Measurements from ENCODE around the gene UNC5B.

The UNC5B gene

DNA sequence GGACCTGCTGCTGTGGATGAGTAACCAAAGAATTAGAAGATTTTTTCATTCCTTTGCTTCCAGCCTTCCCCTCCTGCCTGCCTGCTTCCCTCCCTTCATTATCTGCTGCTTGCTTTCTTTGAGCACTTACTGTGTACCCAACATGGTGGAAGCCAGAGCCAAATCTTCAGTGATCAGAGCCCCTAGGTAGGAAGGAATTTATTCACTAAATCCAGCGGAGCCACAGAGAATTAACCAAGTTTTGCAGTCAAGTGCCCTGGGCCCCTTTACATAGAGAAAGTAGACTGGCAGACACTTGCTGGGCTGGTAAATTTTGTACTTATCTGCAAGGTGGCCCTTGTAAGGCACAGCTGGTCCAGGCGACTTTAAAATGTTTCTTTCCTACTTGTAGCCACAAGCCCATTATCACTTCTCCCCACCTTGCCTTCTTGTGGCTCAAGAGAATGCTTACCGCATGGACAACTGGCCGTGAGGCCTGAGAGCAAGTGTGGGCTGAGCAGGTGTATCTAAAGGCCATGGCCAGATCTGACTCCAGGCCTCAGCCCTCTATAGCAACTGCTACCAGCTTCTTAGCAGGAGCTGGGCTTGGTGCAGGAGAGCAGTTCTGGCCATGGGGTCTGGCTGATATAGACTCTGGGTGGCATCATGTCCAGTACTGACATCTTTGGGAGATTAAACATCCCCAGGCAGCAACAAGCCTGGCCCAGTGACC lies 11.1 kb downstream of the UNC5B start:
- DNase-seq, result no peak

DNA sequence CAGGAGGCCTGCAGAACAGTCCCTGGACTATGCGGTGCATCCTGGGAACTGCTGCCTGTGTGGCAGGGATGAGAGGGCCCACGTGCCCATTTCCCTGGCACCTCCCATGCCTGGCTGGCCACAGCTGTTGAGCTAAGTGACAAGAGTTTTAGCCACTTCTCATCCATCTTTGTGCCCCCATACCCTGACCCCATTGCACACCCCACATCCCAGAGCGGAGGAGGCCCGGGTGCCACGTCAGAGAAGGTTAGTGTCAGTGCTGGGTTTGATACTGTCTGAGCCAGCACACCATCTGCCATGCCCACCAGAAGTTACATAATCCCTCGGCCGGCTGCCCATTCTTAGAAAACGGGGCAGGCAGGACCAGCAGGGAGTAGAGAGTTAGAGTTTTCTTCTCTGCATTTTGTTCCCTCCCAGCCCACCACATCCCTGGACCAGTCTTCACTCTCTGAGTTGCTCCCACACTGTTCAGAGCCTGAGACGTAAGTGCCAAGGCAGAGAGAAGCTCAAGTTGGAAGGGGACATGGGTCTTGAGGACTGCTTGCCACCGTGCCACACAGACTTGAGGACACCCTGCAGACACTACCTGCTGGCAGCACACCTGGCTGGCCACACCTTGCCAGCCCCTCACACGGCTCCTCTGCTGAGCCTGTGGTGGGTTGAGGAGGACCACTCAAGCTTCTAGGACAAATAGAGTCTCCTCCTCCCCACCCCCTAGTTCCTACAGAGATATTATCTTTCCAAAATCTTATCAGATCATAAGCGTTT lies 13.1 kb downstream of the UNC5B start:
- no peak for DNase-seq

DNA sequence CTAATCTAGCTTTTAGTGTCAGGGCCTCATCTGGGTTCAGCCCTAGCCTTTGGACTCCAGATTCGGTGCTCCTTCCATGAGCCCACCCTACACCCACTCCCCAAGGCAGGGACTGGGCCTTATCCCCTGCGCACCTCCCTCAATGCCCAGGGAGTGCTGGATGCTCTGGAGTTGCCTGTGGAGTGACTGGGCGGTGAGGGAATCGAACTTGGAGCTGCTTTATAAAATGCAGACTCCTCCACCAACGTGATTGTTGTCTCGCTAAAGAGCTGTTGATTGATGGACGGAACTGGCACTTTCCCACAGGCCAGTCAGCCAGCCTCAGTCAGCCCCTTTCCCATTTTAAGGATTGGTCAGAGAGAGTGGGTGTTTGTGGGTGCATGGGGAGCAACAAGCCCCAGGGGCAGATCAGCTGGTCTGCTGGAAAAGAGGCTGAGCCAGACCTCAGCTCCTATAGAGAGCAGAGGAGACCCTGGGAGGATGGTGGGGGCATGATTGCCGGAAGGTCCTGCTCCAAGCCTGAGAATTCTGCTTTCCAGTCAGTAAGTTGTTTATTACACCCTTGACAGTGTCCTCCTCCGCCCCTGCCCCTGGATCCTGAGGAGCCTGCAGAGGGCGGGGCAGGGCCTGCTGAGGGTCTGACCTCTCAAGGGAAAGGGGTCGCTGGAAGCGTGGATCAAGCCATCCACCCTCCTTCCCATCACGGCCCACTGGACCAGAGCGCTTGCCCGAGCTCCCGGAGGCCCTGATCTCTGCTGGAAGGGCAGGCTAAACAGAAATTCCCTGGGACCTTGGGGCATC lies 16.7 kb downstream of the UNC5B start:
- no peak for DNase-seq

DNA sequence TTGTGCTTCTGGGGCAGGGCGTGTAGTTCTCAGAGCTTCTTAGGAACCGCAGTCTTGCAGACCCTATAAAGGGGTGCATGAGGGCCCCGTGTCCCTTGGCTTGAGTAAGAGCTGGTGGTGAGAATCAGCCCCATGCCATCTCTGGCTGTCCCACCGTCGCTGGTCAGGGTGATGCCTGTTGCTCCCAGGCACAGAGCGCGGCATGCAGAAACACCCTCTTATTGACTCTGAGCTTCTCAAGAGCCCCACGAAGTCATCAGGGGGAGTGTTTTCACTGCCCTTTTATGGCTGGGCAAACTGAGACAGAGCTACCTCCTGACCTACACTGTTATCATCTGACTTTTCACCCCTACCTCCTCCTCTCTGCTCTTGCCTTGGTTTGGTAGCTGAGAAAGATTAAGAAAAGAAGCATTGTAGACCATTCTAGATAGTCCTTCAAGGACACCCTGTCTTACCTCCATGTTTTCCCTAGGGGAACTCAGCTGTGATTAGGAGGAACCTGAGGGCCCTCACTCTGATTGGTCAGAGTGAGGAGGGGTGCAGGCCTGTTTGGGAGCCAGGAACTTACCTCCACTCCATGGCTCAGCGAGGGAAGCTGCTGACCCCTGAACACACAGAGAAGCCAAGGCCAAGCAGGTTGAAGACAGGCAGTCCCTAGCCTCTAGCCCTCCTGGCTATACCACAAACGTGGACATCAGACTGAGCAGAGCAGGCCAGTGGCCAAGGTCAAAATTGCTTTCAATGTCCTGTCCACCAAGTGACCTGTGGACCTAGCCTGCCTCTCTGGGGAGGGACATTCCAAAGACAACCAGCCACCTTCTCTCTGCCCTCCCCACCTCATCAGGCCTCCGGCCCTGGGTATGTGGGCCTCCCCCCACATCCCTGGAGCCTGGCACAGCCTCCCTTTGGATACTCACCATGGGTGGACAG lies 17.6 kb downstream of the UNC5B start:
- peak; percentile 41 to 63 (median 58) for DNase-seq

DNA sequence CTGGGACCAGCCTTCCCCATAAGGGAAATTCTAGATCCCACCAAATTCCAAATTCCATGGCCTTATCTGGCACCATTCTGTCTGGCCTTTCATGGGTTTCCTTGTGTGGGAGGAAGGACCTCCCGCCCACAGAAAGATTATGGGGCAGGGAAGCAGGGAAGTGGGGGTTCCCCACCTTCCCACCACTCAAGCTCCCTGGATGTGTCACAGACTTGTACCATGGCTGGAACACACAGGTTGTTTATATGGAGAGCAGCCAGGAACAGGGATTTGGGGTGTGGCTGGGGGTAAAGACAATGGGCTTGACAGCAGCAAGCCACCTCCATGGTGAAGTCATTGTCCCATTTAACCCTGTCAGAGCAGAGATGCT lies 18.3 kb downstream of the UNC5B start:
- peak in 3 of 4 experiments; percentile 40 to 45 (median 40) for DNase-seq

DNA sequence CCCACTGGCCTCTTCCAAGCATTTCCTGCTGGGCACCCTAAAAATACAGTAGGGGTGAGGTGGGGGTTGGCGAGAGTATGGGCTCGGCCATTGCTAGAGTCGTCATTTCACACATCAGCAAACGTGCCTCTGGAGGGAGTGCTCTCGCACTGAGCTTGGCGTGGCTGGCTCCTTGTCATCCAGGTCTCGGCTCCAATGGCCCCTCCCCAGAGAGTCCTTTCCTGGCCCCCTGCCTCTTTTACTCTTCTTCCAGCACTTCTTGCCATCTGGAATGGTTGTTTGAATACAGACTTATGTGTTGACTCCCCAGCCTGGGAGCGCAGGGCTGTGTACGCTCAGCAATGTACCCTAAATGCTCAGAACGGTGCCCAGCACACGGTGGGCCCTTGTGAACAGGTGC lies 18.8 kb downstream of the UNC5B start:
- DNase-seq, result no peak

DNA sequence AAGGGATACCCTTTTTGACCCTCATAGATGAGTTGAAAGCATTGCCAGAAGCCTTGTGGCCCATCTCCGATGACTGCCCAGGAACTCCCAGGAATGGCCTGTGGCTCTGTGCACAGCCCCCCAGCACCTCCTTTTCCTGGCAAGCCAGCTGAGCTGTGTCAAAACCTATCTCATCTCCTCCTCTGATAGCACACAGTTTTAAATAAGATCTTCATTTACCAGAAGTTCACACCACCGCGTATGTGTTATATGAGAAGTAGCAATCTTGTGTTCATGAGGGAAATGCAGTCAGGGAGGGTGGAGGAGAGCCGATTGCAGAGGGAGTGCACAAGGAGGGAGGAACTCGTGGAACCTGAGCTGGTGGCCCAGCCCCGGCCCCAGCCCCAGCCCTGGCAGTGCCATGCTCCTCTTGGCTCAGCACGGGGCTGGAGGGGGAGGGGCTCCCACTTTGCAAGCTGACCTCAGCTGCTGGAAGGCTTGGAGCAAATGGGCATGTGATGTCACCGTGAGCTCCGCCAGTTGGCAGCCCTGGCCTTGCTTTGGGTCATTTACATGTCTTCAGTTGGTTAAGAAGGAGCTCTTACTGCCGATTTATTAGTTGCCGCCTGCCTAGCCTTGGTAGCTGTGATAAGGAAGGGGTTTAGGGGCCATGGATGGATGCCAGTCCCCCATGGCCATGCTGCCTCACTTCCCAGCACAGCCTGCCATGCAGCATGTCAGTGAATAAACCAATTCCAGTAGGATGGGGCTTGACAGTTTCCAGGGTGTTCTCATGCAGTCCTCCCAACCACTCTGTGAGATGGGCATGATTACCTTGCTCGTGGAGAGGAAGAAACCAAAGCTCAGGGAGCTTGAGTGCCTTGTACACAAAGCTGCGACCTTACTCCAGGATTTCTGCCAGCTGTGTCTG lies 20.0 kb downstream of the UNC5B start:
- DNase-seq, result peak in 2 of 4 experiments; percentile 22 to 33

DNA sequence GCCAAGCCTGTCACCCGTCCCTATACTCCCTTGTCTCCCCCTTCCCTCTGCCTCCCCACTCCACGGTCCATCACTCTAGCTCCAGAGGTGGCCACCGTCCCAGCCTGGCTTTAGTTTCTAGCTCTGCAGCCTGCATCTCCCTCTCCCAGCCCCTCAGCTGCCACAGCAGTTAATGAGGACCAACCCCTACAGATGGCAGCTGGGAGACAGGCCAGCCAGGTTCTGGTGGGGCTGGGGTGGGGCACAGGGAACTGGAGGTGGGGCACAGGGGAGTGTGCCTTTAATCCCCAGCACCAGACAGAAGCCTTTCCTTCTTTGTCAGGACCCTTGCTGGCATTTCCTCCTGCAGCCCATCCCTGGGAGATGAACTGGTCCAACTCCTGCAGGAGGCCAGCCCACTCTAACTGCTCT lies 21.1 kb downstream of the UNC5B start:
- no peak for DNase-seq

DNA sequence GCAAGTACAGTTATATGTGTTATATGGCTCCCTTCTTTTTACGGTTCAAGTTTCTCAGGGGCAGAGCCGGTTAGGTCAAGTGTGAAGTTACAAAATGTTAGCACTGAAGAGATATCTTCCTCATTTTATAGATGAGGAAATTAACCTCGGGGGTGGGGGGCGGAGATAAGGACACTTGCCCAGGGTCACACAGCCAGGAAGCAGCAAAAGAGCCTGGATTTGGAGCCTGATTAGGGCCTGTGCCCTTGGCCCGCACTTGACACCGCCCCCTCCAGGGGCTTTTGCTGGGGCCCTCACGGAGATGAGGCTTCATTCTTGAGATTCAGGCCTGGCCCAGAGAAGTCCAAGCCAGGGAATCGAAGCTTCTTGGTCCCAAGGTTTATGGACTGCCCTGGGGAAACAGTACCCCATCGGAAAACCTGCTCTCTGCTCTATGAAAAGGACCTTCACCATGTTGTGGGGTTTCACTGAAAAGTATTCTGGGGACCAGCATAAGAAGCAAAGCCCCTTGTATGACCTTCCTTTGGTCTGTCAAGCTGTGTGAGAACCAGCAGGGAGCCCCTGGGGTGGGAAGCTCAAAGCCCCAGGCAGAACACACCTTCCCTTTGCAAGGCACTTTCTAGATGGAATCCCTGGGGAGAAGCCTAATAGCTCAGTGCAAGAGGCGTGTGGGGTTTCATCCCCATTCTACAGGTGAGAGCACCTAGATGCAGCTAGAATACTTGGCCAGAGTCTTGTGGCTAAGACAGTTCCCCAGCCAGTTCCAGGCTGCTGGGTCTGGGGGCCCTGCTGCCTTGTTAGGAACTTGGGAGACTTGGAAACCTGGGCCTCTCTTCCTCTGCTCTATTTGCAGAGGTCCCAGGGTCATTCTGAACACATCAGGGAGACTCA lies 21.9 kb downstream of the UNC5B start:
- DNase-seq, result peak; percentile 76 to 88 (median 82)

DNA sequence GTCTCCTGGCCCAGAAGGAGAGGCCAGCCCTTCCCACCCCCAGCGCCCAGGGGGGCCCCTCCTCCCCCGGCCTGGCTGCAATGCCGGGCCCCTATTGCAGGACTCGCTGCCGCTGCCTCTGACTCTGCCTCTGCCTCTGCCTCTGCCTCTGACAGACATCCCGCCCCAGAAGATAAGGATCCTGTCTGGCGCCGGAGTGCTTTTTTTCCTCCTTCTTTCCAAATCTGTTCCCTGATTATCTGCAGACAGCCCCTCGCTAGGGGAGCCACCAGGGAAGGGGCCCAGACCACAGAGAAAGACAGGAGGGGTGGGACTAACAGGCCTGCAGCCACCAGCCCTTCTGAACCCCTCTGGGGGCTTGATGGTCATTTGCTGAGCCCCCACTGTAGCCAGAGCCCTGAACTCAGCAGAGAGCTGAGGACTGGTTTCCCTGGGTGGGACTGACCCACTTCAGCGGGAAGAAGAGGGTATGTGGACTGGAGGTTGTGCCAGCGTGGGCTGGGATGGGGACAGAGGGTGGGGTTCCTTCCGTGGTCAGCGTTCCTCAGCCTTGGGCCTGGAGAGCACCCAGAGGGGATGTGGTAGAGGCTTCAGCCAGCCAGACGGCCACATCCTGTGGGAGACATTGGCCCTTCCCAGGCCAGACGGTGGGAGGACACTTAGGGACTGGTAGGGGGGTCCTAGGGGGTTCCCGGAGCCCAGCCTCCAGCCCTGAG lies 22.8 kb downstream of the UNC5B start:
- peak; percentile 39 to 56 (median 48) for DNase-seq

DNA sequence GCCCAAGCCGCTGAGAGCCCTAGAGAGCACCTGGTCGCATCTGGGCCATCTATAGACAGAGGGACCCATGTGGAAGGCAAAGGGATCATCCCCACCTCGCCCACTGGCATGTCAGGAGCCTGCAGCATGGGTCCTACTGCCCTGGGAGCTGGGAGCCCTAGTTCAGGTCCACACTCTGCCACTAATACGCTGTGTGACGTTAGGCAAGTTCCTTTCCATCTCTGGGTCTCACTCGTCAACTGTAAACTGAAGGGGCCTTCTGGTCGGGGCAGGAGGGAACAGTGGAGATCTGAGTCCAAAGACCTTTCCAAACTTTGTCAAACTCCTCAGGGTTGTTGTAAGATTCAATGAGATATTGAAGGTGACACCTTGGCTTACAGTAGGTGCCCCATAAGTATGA lies 23.4 kb downstream of the UNC5B start:
- no peak for DNase-seq

DNA sequence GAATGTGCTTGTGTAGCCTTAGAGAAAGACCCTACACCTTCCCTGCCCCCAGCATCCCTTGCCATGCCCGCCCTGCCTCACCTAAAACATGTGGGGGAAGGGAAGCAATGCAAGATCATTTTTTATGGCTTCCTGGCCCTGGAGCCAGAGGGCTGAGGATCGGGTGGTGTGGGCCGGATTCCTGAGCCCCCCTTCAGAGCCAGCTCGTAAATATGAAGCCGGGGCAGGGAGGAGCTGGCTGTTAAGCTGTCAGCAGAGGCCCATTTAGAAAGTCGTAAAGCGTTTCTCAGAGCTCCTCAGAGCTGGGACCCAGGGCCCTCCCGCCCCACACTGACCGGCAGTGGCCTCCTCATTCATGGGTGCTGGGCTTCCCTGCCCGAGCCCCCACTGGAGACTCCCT lies 23.9 kb downstream of the UNC5B start:
- DNase-seq, result no peak

DNA sequence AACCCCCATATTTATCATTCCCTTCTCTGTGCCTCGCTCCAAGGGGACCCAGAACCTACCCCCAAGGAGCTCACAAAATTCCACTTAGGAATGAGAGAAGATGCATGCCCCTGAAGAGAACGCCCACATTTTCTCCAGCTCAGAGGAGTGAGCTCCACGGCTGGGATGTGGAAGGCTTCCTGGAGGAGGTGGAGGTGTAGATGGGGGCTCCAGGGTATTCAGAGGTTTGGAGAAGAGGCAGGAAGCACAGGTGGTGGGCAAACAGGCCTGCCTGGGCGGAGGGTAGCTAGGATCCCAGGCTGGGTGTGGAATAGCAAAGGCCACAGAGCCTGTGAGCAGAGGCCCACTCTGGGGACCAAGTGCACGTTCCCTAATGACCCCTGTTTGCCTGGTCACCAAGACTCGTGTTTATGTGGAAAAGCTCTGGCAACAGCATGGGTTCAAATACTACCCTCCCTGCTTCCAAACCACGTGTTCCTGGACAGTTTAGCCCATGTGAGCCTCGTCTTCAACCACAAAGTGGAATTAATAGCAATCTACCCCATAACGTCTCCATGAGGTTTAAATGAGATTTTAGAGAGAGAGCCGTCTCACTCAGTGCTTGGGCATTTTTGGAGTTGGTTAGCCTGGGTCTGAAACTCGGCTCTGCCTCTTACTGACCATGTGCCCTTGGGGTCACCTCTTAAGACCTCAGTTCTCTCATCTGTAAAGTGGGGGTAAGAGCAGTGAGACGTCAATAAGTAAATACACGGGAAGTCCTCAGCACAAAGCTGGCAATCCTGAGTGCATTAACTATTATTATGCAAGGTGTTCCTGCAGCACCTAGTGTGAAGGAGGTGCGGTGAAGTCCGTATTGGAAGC lies 24.7 kb downstream of the UNC5B start:
- no peak for DNase-seq

DNA sequence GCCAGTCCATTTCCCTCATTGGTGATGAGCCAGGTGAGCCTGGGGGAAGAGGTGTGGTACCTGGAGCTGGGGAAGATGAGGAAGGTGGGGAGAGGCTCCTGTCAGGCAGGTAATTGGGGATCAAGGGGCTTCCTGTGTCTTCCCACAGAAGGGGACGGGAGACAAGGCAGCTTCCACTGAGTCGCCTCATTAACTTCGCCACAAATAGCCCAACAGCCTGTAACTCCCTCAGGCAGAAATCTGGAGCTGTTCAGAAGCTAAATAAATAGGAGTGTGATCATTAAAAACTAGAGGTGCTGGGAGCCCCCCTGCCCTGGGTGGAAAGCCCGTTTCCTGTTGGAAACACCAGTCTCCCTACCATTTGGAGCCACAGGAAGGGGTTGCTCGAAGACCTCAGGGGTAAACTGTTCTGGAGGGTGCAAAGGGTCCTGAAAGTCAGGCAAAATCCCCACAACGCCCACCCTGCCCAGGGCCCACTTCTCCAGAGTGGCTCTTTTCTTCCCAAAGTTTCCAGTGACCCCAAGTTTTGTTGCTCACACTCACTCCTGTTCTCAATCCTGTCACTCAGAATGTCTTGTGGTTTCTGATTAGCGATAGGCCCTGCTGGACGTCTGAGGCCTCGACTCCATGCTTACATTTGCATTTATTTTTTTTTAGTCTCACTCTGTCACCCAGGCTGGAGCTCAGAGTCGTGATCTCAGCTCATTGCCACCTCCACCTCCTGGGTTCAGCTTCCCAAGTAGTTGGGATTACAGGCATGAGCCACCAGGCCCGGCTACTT lies 25.7 kb downstream of the UNC5B start:
- no peak for DNase-seq

DNA sequence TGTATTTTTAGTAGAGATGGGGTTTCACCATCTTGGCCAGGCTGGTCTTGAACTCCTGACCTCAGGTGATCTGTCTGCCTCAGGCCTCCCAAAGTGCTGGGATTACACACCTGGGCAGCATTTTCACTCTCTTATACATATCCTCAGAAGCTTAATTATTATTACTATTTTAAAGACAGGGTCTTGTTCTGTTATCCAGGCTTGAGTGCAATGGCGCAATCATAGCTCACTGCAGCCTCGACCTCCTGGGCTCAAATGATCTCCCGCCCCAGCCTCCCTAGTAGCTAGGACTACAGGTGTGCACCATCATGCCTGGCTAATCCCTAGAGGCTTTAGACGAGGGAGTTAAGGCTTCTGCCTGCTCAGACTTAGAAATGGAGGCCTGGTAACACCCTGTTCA lies 26.3 kb downstream of the UNC5B start:
- DNase-seq, result no peak

DNA sequence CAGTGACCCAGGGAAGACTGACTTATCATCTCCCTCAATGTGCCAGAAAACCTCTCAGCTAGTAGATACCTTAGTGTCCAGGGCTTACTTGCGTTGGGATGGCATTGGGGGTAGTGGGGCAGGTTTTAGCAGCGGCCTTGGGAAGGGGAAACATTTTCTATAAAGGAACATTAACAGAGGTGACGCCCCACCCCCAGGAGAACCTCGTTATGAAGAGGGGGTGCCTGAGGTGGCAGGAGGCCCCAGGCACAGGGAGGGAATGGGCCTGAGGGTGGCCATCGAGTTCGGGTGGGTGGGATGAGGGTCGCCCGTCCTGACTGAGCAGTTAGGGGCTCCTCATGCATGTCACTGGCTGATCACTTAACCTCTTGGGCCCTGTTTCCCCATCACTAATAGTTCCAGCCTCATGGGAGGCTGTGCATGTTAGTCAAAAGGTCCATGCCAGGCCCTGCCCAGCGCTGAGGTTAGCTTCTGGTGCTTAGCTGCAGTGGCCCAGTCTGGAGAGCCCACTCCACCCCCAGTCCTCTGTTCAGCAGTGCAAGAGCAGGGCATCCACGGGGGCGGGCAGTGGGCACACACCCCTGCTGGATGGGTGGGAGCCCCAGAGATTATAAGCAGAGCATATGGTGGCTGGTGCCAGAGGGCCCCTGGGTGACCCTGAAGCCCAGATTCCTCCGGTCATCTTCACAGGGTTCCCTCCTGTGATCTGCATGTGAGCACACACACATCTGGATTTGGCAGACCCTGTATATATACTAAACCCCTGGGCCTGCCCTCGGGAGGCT lies 27.0 kb downstream of the UNC5B start:
- no peak for DNase-seq

All from suppressor macrophage (primary cell).